ENCODE results near the gene CD8B.

Gene CD8B

DNA sequence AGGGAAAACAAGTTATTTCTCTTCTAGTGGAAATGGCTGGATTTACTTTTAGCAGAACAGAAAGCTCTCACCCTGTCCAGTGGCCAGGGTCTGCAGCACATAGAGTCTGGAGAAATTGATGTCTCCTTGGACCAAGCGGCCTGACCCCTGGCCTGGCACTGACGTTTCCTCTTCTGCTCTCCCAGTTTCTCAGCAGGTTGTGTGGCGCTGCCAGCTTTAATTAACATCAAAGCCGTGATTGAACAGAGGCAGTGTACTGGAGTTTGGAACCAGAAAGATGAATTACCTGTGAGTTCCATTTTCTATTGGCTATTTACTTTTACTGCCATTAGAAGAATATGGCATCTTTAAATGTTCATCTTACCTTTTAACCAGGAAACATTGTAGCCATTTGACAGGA, 91.8 kb downstream of the CD8B start:
- no peak overlapping the region for H3K4me3 ChIP-seq (ENCODE audit: low read depth, low read length)
- TF ChIP-seq, protein P1, sequence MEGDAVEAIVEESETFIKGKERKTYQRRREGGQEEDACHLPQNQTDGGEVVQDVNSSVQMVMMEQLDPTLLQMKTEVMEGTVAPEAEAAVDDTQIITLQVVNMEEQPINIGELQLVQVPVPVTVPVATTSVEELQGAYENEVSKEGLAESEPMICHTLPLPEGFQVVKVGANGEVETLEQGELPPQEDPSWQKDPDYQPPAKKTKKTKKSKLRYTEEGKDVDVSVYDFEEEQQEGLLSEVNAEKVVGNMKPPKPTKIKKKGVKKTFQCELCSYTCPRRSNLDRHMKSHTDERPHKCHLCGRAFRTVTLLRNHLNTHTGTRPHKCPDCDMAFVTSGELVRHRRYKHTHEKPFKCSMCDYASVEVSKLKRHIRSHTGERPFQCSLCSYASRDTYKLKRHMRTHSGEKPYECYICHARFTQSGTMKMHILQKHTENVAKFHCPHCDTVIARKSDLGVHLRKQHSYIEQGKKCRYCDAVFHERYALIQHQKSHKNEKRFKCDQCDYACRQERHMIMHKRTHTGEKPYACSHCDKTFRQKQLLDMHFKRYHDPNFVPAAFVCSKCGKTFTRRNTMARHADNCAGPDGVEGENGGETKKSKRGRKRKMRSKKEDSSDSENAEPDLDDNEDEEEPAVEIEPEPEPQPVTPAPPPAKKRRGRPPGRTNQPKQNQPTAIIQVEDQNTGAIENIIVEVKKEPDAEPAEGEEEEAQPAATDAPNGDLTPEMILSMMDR (IDR thresholded peaks at IDR 0.05; ENCODE audit: low read depth, low read length), result no peak

DNA sequence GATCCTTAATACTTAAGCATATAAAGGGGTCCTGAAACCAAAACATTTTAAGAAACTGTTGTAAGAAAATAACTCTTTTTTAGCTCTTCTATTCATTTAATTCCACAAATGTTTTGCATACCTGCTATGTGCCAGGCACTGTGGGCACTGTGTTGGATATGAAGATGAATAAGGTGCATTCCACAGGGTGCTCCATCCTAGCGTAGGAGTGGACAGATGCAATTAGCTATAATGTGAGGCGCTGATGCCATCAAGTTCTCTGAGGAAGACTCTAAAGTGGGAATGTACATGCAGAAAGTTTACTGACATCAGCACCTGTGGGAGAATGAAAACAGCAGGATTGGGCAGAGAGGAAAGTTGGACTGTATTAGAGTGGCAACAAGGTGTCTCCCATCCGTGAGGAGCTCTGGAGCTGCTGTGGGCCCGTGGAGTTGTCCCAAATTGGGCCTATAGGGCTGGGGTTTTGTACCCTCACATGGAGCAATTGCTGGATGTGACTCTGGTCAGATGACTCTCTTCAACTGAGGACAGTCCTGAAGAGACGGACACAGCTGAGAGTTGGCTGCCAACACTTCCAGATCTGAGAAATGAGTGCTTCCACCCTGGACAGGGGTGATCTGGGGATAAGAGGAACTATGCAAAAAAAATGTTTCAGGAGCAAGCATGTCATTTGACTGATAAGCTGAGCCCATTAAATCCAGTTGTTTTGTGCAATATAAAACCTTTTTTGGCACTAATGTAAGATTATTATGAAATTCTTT, 93.3 kb downstream of the CD8B start:
- H3K4me3 ChIP-seq (ENCODE audit: low read depth, low read length), result no peak overlapping the region
- TF ChIP-seq, protein P1 (IDR thresholded peaks at IDR 0.05; ENCODE audit: low read depth, low read length), result no peak

All from WI38 (cell line).